GM20431 (cell line): ENCODE measurements around the gene LRRC14B.
"Not testable (repeated sequence)": the region's sequence is repeated elsewhere in the genome, so short reads cannot be mapped to it uniquely, and the experiment has no call there.

Source experiments
- in situ Hi-C: fragments of 300-500 bp; cut with MseI, MboI; formaldehyde crosslinking; loops from one replicate; pipeline ENCODE4 v1.15.0; 2020; ENCODE audit warnings: low sequenced_read_pairs; ENCODE audit not compliant: unreplicated experiment

The LRRC14B gene

DNA sequence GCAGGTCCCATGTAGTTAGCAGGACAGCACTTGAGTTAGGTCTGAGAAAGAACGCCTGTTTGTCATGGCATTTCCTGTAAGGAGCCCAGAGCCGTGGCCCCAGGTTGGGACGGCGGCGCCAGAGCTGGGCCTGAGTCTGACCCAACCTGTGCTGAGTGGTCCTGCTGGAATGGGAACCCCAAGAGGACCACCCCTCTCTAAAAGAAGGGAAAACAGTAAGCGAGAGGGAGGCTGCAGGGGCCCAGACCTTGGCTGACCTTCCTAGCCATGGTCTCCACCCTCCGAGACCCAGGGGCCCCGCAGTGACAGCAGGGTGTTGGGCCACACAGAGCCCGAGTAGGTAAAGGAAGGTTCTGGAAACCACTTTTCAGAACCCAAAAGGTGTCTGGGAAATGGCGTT lies 1.8 kb upstream of the LRRC14B start:
- in situ Hi-C loops, result no loop called here

DNA sequence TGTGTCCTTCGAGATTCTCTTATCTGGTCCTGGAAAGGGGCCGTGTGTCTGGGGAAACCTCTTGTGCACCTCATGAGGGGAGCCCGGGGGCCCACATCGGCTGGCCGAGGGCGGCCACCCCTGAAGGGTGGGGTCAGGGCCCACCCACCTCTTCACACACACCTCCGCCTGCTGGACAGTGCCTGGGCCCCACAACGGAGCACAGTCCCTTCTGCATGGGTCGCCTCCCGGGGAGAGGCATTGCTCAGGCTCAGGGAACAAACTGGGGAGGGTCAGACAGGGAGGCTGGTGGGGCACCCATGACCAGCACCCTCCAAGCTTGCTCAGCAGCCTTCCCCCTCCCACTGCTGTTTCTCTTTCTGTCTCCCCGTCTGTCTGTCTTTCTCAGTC lies 1.3 kb upstream of the LRRC14B start:
- in situ Hi-C loops, result no loop called here

DNA sequence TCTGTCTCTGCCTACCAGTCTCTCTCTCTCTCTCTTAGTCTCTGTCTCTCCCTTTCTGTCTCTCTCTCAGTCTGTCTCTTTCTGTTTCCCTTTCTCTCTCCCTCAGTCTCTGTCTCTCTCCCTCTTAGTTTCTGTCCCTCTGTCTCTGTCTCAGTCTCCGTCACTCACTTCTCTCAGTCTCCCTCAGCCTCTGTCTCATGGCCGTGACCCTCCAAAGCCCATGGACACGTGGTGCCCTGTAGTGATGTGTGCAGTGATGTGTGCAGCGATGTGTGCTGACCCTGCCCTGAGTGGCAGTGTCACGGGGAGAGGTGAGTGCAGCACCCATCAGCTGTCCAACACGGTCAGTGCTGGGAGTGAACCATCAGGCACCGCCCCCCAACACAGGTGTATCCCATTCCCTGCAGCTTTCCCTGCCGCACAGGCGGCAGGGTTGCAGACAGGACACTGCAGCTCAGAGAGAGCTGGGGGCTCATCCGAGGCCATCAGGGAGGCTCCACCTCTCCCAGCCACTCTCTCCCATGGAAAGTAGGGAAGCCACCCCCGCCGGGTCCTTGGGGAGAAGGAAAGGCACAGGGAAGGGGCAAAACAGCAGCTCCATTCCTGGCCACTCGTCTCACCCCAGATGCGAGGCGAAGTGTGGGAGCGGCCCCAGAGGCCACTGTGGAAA lies 794 bp upstream of the LRRC14B start:
- in situ Hi-C loops, result no loop called here

DNA sequence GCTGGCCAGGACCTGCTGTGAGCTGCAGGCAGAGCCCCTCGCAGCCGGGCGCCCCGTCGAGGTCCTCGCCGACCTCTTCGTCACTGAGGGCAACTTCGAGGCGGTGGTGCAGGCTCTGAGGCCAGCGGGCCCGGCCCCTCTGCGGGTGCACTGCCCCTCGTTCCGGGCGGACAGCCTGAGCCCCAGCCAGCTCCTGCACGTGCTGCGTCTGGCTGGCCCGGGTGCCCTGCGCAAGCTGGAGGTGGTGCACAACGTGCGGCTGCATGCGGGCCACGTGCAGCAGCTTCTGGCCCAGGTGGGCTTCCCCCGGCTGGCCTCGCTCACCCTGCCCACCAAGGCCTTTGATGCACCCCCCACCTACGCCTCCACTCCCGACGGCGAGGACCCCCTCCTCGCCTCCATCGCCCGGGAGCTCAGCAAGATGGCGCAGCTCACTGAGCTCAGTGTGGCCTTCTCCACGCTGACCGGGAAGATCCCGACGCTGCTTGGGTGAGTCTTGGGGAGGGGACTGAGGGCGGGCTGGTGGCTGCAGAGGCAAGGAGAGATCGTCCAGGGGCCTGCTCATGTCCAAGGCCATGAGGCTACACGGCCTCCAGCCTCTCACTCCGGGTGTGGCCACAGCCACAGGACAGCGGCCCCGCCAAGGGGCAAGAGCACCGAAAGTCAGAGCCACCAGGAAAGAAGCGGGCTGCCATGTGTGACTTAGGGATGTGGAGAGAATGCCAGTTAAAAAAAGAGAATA lies 825 bp downstream of the LRRC14B start:
- in situ Hi-C loops, result no loop called here

DNA sequence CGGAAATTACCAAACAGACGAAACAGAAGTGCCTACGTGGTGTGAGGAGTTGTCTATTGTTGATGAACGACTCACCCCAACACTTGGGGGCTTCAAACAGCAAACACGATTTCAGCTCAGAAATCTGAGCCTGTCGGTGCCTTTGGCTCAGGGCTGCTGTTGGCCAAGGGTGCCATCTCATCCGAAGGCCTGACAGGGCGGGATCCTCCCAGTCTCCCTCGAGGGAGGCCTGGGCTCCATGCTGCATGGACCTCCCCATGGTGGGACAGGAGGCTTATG lies 1.3 kb downstream of the LRRC14B start:
- in situ Hi-C loops, result no loop called here

DNA sequence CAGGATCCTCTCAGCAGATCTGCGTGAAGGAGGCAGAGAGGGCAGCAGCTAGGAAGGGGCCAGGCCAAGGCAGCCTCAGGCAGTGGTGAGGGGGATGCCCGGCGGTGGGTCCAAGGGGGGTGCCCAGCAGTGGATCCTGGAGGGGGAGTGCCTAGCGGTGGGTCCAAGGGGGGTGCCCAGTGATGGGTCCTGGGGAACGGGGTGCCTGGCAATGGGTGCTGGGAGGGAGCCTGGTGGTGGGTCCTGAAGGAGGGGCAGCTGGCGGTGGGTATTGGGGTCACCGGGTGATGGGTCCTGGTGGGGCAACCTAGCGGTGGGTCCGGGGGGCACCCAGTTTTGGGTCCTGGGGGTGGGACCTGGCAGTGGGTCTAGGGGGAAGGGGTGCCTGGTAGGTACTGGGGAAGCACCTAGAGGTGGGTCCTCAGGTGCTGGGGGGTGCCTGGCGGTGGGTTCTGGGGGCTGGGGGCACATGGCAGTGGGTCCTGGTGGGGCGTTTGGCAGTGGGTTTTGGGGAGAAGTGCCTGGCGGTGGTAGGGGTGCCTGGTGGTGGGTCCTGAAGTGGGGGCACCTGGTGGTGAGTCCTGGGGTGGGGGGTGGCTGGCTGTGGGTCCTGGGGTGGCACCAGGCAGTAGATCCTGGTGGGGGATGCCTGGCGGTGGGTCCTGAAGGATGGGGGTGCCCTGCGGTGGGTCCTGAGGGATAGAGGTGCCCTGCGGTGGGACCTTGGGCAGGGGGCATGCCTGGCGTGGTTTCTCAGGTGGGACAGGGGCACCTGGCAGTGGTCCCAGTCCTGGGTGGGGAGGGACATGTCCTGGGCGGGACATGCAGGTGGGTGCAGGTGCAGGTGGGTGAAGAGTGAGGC lies 1.9 kb downstream of the LRRC14B start:
- in situ Hi-C loops, result no loop called here

DNA sequence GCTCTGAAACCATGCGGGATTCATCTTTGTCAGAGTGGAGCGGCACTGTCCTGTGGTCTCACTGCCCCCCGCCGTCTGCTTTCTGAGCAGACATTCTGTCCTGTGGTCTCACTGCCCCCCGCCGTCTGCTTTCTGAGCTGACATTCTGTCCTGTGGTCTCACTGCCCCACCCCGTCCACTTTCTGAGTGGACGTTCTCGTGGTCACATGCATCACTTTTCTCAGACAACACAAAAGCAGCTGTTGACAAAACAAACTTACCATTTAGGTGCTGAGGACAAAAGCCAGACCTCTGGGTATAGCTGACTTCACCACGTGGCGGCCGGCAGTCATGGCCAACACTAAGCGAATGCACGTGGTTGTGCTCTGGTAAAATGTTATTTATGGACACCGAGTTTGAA lies 2.8 kb downstream of the LRRC14B start:
- in situ Hi-C loops, result no loop called here

DNA sequence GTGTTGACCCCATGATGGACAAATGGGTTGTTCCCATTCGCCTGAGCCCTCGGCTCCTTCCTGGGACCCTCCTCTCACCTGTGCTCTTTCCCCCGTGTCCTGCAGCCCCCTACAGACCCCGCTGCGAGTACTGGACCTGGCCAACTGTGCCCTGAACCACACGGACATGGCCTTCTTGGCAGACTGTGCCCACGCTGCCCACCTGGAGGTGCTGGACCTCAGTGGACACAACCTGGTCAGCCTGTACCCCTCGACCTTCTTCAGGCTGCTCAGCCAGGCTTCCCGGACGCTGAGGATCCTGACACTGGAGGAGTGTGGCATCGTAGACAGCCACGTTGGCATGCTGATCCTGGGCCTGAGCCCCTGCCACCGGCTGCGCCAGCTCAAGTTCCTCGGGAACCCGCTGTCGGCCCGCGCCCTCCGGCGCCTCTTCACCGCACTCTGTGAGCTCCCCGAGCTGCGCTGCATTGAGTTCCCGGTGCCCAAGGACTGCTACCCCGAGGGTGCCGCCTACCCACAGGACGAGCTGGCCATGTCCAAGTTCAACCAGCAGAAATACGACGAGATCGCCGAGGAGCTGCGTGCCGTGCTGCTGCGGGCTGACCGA lies 3.4 kb downstream of the LRRC14B start:
- in situ Hi-C loops, result no loop called here

DNA sequence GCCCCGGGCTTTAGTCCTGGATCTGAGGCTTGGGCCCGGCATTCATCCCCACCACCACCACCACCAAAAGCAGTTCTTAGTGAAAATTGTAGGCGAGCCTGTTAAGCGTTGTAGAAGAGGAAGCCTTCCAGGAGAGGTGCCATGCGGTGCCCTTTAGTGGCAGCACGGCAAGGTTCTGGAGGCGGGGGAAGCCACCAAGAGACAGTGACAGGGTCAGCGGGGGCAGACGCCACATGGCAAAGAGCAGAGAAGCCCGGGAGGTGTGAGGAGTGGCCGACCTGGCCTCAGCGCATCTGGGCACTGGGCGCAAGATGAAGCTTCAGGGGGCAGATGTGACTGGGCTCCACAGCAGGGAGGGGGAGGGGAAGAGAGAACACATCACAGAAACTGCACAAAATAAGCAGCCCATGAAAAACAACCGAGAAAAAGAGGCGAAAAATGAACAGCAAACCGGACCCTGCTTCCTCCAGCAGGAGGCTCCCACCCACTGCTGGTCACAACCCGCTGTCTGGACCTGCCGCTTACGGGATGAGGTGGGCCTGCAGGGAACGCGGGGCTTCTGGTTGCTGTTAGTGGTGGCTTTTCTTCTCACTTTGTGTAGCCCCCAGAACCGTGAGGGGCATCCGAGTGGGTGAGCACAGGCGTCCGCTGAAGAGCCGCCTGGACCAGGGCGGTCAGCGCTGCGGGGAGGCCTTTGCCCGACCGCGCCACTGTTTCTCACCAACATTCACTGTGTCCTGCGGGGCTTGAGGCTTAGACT lies 4.3 kb downstream of the LRRC14B start:
- in situ Hi-C loops, result no loop called here

DNA sequence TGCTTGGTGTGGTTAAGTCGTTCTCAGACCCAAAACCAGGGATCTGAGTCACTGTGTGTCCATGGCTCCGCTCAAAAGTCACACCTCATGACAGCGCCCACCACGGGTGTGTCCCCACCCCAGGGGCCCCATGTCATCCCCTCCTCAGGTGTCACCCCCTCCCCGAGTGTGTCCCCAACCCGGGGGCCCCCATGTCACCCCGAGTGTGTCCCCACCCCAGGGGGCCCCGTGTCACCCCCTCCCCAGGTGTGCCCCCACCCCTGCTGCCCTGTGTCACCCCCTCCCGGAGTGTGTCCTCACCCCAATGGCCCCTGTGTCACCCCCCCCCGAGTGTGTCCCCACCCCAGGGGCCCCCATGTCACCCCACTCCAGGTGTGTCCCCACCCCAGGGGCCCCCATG lies 5.1 kb downstream of the LRRC14B start:
- in situ Hi-C loops, result no loop called here

DNA sequence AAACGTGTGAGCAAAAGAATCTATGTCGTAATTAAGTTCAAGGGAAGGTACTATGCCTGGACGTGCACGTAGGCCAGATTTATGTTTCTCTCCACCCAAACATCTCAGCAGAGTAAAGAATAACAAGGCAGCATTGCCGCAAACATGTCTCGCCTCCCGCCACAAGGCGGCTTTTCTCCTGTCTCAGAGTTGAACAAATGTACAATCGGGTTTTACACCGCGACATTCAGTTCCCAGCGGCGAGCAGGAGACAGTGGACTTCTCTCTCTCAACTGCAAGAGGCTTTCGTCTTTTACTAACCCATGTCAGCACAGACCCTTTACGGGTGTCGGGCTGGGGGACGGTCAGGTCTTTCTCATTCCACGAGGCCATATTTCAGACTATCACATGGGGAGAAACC lies 5.7 kb downstream of the LRRC14B start:
- in situ Hi-C loops, result not testable (repeated sequence)

DNA sequence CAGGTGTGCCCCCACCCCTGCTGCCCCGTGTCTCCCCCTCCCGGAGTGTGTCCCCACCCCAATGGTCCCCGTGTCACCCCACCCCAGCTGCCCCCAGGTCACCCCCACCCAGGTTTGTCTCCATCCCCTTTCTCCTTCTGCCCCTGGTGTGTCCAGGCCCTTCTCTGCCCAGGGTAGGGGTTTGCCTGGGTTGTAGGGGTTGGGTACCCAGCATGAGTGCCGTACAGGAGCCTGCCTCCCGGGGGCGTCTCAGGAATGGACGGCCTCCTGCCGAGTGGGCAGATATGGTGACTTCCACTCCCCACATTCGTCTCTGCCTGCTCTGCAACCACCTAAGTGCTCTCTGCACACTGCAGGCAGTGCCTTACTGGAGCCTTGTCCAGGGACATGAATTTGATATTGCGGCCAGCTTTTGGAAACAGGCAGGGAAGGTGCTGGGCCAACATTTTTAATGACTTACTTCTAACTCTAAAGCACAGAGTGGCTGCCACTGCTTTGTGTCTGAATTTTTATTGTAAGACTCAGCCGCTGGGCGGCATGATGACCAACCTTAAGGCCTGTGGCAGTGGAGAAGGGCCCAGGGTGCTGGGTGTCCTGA lies 6.7 kb downstream of the LRRC14B start:
- in situ Hi-C loops, result no loop called here

DNA sequence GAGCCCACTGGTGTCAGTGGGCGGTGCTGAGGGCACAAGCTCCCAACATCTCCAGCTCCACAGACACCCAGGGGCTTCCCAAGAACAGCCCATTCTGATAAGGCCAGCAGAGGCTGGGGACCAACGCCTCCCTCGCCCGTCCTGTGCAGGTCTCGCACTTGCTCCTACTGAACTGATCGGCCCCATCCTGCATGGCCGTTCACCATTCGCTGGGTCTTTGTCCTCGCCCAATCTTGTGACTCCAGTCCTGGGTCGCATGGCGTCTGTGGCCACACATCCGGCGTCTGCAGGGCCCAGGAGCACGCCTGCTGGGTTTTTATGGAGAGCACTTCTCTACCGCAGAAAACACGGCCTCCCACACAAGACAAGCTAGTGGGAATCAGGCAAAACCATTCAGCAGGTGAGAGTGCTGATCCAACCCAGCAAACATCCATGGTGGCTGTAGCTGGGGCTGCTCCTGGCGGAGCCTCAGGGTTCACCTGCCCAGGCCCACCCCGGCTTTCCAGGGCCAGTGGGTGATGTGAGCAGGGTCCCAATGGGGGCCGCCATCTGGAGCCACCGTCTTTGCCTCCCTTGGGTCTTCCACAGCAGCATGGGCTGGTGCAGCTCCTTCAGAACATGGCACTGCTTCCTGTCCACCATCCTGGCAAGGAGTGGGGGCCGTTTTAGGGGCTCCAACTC lies 7.4 kb downstream of the LRRC14B start:
- in situ Hi-C loops, result no loop called here

DNA sequence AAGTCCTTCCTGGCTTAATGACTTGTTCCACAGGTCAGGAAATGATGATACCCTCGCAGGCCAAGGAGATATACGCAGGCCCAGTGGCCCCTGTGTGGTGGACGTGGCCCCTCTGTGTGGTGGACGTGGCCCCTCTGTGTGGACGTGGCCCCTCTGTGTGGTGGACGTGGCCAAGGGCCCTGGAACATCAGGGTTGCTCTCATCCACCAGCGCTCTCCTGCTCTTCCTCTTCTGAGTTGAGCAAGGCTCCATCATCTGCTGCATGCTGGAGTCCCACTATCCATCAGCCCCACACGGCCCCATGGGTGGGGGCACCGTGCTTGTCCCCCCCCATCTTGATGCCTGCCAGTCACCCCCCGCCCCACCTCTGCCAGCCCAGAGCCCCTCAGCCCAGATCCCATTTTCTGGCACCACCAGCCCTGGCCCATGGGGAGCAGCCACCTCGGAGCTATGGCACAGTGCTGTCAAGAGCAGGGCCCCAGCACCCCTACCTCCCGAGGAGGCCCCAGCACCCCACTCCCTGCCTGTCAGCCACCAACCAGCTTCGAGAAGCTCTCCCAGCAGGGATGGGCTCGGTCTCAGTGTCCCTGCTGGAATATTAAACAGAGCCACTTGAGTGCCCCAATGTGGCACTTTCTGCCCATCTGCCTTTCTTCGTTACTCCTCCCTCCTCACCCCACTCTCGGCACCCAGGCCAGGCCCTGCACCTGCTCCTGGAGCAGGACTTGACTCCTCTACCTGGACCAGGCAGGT lies 8.1 kb downstream of the LRRC14B start:
- in situ Hi-C loops, result no loop called here

DNA sequence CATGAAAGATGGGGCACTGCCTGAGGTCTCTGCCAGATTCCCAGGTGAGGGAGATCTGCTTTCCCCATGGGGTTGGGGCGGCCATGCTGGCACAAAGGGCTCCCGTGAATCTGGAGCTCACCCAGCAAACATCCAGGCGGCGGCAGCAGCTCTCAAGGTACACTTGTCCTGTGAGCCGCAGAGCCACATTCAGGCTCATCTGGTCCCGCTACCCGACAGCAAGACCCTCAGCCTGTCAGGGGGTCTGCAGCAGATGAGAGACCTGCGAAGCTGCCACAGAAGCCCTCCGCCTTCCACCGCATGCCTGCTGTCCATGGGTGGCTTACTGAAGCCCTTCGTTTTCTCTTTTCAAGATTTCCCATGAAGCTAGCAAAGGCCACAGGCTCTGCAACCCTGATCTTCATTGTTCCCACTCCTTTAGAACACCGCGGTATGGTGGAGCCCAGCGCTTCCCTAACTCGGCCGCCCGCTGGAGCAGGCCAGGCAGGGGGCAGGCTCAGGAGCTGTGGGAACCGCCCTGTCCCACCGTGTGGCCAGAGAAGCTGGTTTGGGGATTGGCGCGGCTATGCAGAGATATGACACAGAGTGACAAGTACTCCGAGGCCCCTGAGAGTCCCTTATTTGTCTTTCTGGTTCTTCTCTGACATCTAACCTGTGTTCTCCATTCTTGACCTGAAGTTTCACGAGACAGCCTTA lies 8.8 kb downstream of the LRRC14B start:
- in situ Hi-C loops, result no loop called here

DNA sequence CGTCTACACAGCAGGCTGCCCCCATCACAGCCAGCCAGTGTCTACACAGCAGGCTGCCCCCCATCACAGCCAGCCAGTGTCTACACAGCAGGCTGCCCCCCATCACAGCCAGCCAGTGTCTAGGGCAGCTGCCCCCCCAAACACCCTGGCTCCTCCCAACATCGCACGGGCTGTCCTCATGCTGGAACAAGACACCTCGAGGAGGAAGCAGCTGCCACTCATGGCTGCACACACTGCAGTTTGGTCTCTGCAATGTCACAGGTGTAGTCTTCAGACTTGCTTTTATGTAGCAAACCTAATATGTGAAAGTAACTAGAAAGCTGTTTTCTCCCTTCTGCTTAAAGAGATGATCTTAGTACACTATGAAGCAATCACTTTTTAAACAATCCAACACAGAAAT lies 9.7 kb downstream of the LRRC14B start:
- in situ Hi-C loops, result no loop called here

DNA sequence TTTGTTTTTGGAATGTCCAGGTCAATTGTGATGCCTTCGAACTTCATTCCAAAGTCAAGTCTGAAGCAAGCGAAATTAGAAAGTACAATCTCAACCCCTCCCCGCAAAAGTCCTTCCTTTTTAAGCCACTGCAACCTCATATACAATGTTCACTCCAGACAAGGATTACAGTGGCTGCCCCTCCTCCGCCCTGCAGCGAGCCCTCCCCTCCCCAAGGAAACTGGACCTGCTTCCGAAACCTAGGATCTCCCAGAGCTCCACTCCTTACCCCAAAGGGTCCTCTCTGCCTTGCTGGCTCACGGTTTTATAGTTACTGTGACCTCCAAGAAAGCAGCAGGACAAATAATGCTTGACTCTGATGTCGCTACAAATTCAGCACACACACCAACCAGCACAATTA lies 10.4 kb downstream of the LRRC14B start:
- in situ Hi-C loops, result no loop called here
